Stimulated activated CD8-positive, alpha-beta memory T cell treated with anti-CD3 and anti-CD28 coated beads, Interleukin-15, amount 100 ng/mL, for 48 hours (primary cell): ENCODE results near the gene RFESD.
A peak's percentile ranks its signal among the peaks of the same experiment; 100 is the strongest.

Source experiments
- DNase-seq, 2 donors: peaks; one replicate each; pipeline ENCODE4 v3.0.0-alpha.2; 2020; ENCODE audit warnings: low read depth in 2 of 2

Gene RFESD

GRCh38 chr5:95646569-95647431 is at the start of gene RFESD:
Gene RFESD (plus strand): TSS chr5:95646777. CDS start chr5:95652272, 5,495 bp downstream.
- peak; percentile 96 to 97 for DNase-seq

- no peak for DNase-seq
These were observed 47.3 kb upstream of the RFESD start for GRCh38 chr5:95599252-95599651.

- DNase-seq: no peak
These were observed 46.0 kb upstream of the RFESD start for GRCh38 chr5:95600557-95600956.

- no peak for DNase-seq
These were observed 40.8 kb upstream of the RFESD start for GRCh38 chr5:95605786-95606185.

GRCh38 chr5:95606419-95606818 is 40.2 kb upstream of the RFESD start:
- no peak for DNase-seq

GRCh38 chr5:95609711-95610110 is 36.9 kb upstream of the RFESD start:
- DNase-seq: no peak

GRCh38 chr5:95610546-95610945 is 36.0 kb upstream of the RFESD start:
- no peak for DNase-seq

GRCh38 chr5:95611396-95611795 is 35.2 kb upstream of the RFESD start:
- no peak for DNase-seq

GRCh38 chr5:95613514-95613913 is 33.1 kb upstream of the RFESD start:
- no peak for DNase-seq

- no peak for DNase-seq
These were observed 31.5 kb upstream of the RFESD start for GRCh38 chr5:95615164-95615467.

- DNase-seq: no peak
These were observed 29.5 kb upstream of the RFESD start for GRCh38 chr5:95617057-95617456.

- no peak for DNase-seq
These were observed 27.5 kb upstream of the RFESD start for GRCh38 chr5:95619096-95619495.

GRCh38 chr5:95619514-95620029 is 27.0 kb upstream of the RFESD start:
- DNase-seq: no peak

- peak; percentile 55 to 56 for DNase-seq
These were observed 26.3 kb upstream of the RFESD start, which contains the start of gene GPR150 for GRCh38 chr5:95620030-95620869. Gene GPR150 (plus strand): TSS chr5:95620087. CDS start chr5:95620276, 189 bp downstream.

GRCh38 chr5:95620870-95621838 is 25.4 kb upstream of the RFESD start:
- DNase-seq: peak in 1 of 2 donors; percentile 39

GRCh38 chr5:95621839-95622629 is 24.5 kb upstream of the RFESD start:
- DNase-seq: no peak

GRCh38 chr5:95623706-95624105 is 22.9 kb upstream of the RFESD start:
- DNase-seq: no peak

- DNase-seq: no peak
These were observed 22.2 kb upstream of the RFESD start for GRCh38 chr5:95624368-95624767.

- DNase-seq: no peak
These were observed 19.9 kb upstream of the RFESD start for GRCh38 chr5:95626701-95627100.

GRCh38 chr5:95627971-95628810 is 18.4 kb upstream of the RFESD start:
- DNase-seq: no peak
